Measurements from ENCODE around the gene ANO8. TPM values are rescaled to one million over a fixed set of nuclear protein-coding genes. Genes with fewer than 3 reads are reported as not detected.

Gene ANO8
- total and polyA plus RNA-seq, 7 donors: 0.46 to 10.5 (median 2.5) TPM

GRCh38 chr19:17309198-17309964, 25.3 kb downstream of the ANO8 start, which contains the start of gene DDA1:
DDA1 (plus strand) TSS chr19:17309563; CDS start chr19:17309655, 92 bp downstream.
- TF ChIP-seq EP300 (IDR thresholded peaks at IDR 0.05) (no peak), POLR2A (IDR thresholded peaks at IDR 0.05) (peak in 1 of 2 donors; percentile 10), CTCF (IDR thresholded peaks at IDR 0.05) (no peak), POLR2AphosphoS5 (IDR thresholded peaks at IDR 0.05) (peak; percentile 17 to 74 (median 67))
- no peaks in the 10 kb centered on the region for H3K27me3 ChIP-seq
- no peaks in the 10 kb centered on the region for H3K9me3 ChIP-seq
- 0 to 1% methylated on average over 46 of the region's 46 CpGs for WGBS, 2 donors
- peaks cover 2 to 20% (median 5%) of the 10 kb centered on the region in 4 donors for H3K36me3 ChIP-seq
- H3K27ac ChIP-seq: peak within 1 kb of the TSS; percentile 81 to 94 (median 87)
- DNase-seq: peak; percentile 100
- H3K4me1 ChIP-seq: peaks cover 0 to 64% (median 55%) of the 10 kb centered on the region in 4 donors
- intact Hi-C loops (cut with DNase I): loop anchor here (5.0 kb wide), 1 partner anchor 62 kb away; the partner anchor contains the start of gene NR2F6
- H3K4me3 ChIP-seq: peak within 1 kb of the TSS; percentile 89 to 95 (median 92)

- H3K36me3 ChIP-seq: peaks cover 0 to 11% (median 0%) of the 10 kb centered on the region in 4 donors
- 46 to 78% methylated on average over 8 of the region's 8 CpGs for WGBS, 2 donors
- H3K27ac ChIP-seq: peak overlapping the region in 3 of 4 donors; percentile 92 to 94 (median 93)
- peaks cover 0 to 74% (median 67%) of the 10 kb centered on the region in 4 donors for H3K4me1 ChIP-seq
- intact Hi-C loops (cut with DNase I): loop anchor here (5.0 kb wide), 1 partner anchor 61 kb away; the partner anchor contains the start of gene NR2F6
- TF ChIP-seq EP300 (IDR thresholded peaks at IDR 0.05) (no peak), POLR2AphosphoS5 (IDR thresholded peaks at IDR 0.05) (no peak), CTCF (IDR thresholded peaks at IDR 0.05) (no peak), POLR2A (IDR thresholded peaks at IDR 0.05) (no peak)
- H3K9me3 ChIP-seq: no peaks in the 10 kb centered on the region
- H3K27me3 ChIP-seq: no peaks in the 10 kb centered on the region
- no peak overlapping the region for H3K4me3 ChIP-seq
- DNase-seq: no peak
These were observed 26.7 kb downstream of the ANO8 start for GRCh38 chr19:17307876-17308377.

GRCh38 chr19:17306285-17306714, 28.4 kb downstream of the ANO8 start:
- DNase-seq: no peak
- peak overlapping the region; percentile 67 to 78 (median 72) for H3K4me3 ChIP-seq
- H3K36me3 ChIP-seq: peaks cover 0 to under 1% (median 0%) of the 10 kb centered on the region in 4 donors
- intact Hi-C loops (cut with DNase I): loop anchor here (5.0 kb wide), 1 partner anchor 59 kb away; the partner anchor contains the start of gene NR2F6
- 2 to 7% methylated on average over 28 of the region's 28 CpGs for WGBS, 2 donors
- no peaks in the 10 kb centered on the region for H3K27me3 ChIP-seq
- no peaks in the 10 kb centered on the region for H3K9me3 ChIP-seq
- H3K4me1 ChIP-seq: peaks cover 0 to 75% (median 69%) of the 10 kb centered on the region in 4 donors
- no peak for TF ChIP-seq EP300 (IDR thresholded peaks at IDR 0.05)
- TF ChIP-seq POLR2A (IDR thresholded peaks at IDR 0.05): no peak
- no peak for TF ChIP-seq CTCF (IDR thresholded peaks at IDR 0.05)
- peak overlapping the region; percentile 92 to 97 (median 94) for H3K27ac ChIP-seq

- Histone ChIP-seq H3K36me3 (peaks cover 0 to 5% (median 2%) of the 10 kb centered on the region in 4 donors), H3K4me3 (peak within 1 kb of the TSS; percentile 67 to 78 (median 72)), H3K27me3 (no peaks in the 10 kb centered on the region), H3K9me3 (no peaks in the 10 kb centered on the region), H3K4me1 (peaks cover 0 to 75% (median 66%) of the 10 kb centered on the region in 4 donors), H3K27ac (peak within 1 kb of the TSS; percentile 92 to 97 (median 94))
- peak; percentile 71 to 93 (median 84) for TF ChIP-seq CTCF (IDR thresholded peaks at IDR 0.05)
- peak in 3 of 4 donors; percentile 78 to 94 (median 83) for TF ChIP-seq POLR2AphosphoS5 (IDR thresholded peaks at IDR 0.05)
- TF ChIP-seq POLR2A (IDR thresholded peaks at IDR 0.05): peak; percentile 53 to 59
- peak in 1 of 4 donors; percentile 4 for TF ChIP-seq EP300 (IDR thresholded peaks at IDR 0.05)
- DNase-seq: peak; percentile 99
- intact Hi-C loops (cut with DNase I): loop anchor here (2.0 to 5.0 kb wide), 2 partner anchors 29 to 58 kb away; partner anchors contain the start of genes ANO8 and NR2F6
- WGBS, 2 donors: 0% methylated on average over 55 of the region's 55 CpGs
These were observed 29.0 kb downstream of the ANO8 start, which contains the start of gene MRPL34 for GRCh38 chr19:17305517-17306284. MRPL34 (plus strand) TSS chr19:17305872; CDS start chr19:17305893, 21 bp downstream.
